ENCODE measurements around the gene UNG. TPM values are rescaled to one million over a fixed set of nuclear protein-coding genes. Genes with fewer than 3 reads are reported as not detected.
"Not testable (repeated sequence)": the region's sequence is repeated elsewhere in the genome, so short reads cannot be mapped to it uniquely, and the experiment has no call there.

The UNG gene
- polyA plus RNA-seq, 1 of the 3 experiments (the other 2 are of a cell fraction) = 33.2 TPM

- Histone ChIP-seq H3K27me3 (ENCODE audit: insufficient read depth) (no peaks in the 10 kb centered on the region), H3K79me2 (ENCODE audit: insufficient read depth) (peaks cover 21% of the 10 kb centered on the region; the same call in 1 of the 2 replicates), H2AFZ (ENCODE audit: low read depth) (peak overlapping the region; percentile 98), H3K9me3 (no peaks in the 10 kb centered on the region), H3K36me3 (replicated peaks in 1 of 2; ENCODE audit: control insufficient read depth in 1 of 2, insufficient read depth in 2 of 2, low read length in 1 of 2) (peaks cover 2 to 8% of the 10 kb centered on the region in 2 experiments), H3K4me1 (ENCODE audit: control insufficient read depth in 1 of 2, insufficient read depth in 2 of 2, low read depth in 1 of 2, low read length in 1 of 2) (peaks cover 4 to 6% of the 10 kb centered on the region in 2 experiments; a peak in 1 of 4 replicates), H3K27ac (ENCODE audit: low read depth in 2 of 2, low read length in 1 of 2) (no peak overlapping the region), H3K9ac (peak overlapping the region; percentile 73), H4K20me1 (ENCODE audit: insufficient read depth) (no peaks in the 10 kb centered on the region), H3K4me3 (ENCODE audit: low read depth in 2 of 2, low read length in 1 of 2) (peak overlapping the region; percentile 78 to 83), H3K9me2 (no peaks in the 10 kb centered on the region), H3K4me2 (peak overlapping the region; percentile 94), H3F3A (replicated peaks; ENCODE audit: insufficient read depth) (no peaks in the 10 kb centered on the region)
- TF ChIP-seq, protein P1, sequence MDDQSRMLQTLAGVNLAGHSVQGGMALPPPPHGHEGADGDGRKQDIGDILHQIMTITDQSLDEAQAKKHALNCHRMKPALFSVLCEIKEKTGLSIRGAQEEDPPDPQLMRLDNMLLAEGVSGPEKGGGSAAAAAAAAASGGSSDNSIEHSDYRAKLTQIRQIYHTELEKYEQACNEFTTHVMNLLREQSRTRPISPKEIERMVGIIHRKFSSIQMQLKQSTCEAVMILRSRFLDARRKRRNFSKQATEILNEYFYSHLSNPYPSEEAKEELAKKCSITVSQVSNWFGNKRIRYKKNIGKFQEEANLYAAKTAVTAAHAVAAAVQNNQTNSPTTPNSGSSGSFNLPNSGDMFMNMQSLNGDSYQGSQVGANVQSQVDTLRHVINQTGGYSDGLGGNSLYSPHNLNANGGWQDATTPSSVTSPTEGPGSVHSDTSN (IDR thresholded peaks at IDR 0.05) = no peak
- TF ChIP-seq, protein P2, sequence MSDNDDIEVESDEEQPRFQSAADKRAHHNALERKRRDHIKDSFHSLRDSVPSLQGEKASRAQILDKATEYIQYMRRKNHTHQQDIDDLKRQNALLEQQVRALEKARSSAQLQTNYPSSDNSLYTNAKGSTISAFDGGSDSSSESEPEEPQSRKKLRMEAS (IDR thresholded peaks at IDR 0.05; ENCODE audit: low read depth) = no peak
- TF ChIP-seq FOXM1 (IDR thresholded peaks at IDR 0.05; ENCODE audit: low read depth) = no peak
- no peak for TF ChIP-seq YY1 (IDR thresholded peaks at IDR 0.05; ENCODE audit: low read depth)
- DNase-seq = no peak
- POLR2A ChIA-PET = interaction anchor here (0.6 kb wide), 1 partner anchor 8 kb away, joined by 3 read pairs; no protein-coding TSS in a partner anchor
- CTCF ChIA-PET = interaction anchor here (1.7 kb wide), 1 partner anchor 10 kb away, joined by 3 read pairs; no protein-coding TSS in a partner anchor
- WGBS (ENCODE audit: low lambda C conversion rate) = 38% methylated on average over 9 of the region's 9 CpGs
Observed at GRCh38 chr12:109053382-109054123, 43.8 kb upstream of the UNG start.

DNA sequence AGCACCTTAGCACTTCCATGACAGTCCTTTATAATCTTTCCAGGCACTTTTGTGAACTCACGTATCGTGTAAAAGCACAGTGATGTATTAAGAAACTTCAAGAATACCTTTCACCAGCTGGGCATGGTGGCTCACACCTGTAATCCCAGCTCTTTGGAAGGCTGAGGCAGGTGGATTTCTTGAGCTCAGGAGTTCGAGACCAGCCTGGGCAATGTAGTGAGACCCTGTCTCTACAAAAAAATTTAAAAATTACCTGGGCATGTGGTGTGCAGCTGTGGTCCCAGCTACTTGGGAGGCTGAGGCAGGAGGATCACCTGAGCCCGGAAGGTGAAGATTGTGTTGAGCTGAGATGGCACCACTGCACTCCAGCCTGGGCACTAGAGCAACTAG is 43.3 kb upstream of the UNG start:
- CTCF ChIA-PET = interaction anchor here (1.7 kb wide), 1 partner anchor 10 kb away, joined by 3 read pairs; no protein-coding TSS in a partner anchor
- not testable (repeated sequence) for H3K4me3 ChIP-seq (ENCODE audit: low read depth in 2 of 2, low read length in 1 of 2)

GRCh38 chr12:109054520-109054919 is 42.9 kb upstream of the UNG start:
- H4K20me1 ChIP-seq (ENCODE audit: insufficient read depth) = no peaks in the 10 kb centered on the region
- no peaks in the 10 kb centered on the region for H3K27me3 ChIP-seq (ENCODE audit: insufficient read depth)
- TF ChIP-seq TEAD4 (IDR thresholded peaks at IDR 0.05; ENCODE audit: borderline replicate concordance, insufficient read depth) (no peak), TAF1 (IDR thresholded peaks at IDR 0.05; ENCODE audit: borderline replicate concordance, low read depth, low read length) (no peak), FOXJ3 (CRISPR knock-in tag; IDR thresholded peaks at IDR 0.05) (no peak), RXRA (IDR thresholded peaks at IDR 0.05; ENCODE audit: borderline replicate concordance, low read depth) (no peak), RAD21 (IDR thresholded peaks at IDR 0.05; ENCODE audit: low read length) (no peak), MEF2A (IDR thresholded peaks at IDR 0.05; ENCODE audit: borderline replicate concordance, low read depth) (no peak), ZBTB33 (IDR thresholded peaks at IDR 0.05; ENCODE audit: borderline replicate concordance, low read depth) (no peak)
- TF ChIP-seq, protein P1 (IDR thresholded peaks at IDR 0.05) = no peak
- TF ChIP-seq, protein P2 (IDR thresholded peaks at IDR 0.05; ENCODE audit: low read depth) = no peak
- H3K27ac ChIP-seq (ENCODE audit: low read depth in 2 of 2, low read length in 1 of 2) = no peak overlapping the region
- DNase-seq = no peak
- no peaks in the 10 kb centered on the region for H3F3A ChIP-seq (replicated peaks; ENCODE audit: insufficient read depth)
- no peak overlapping the region for H3K9ac ChIP-seq
- peaks cover 4 to 6% of the 10 kb centered on the region in 2 experiments; a peak in 1 of 4 replicates for H3K4me1 ChIP-seq (ENCODE audit: control insufficient read depth in 1 of 2, insufficient read depth in 2 of 2, low read depth in 1 of 2, low read length in 1 of 2)
- H3K9me2 ChIP-seq = no peaks in the 10 kb centered on the region
- POLR2A ChIA-PET = no interaction called here
- peaks cover 21% of the 10 kb centered on the region; the same call in 1 of the 2 replicates for H3K79me2 ChIP-seq (ENCODE audit: insufficient read depth)
- H3K36me3 ChIP-seq (replicated peaks in 1 of 2; ENCODE audit: control insufficient read depth in 1 of 2, insufficient read depth in 2 of 2, low read length in 1 of 2) = peaks cover 4 to 13% of the 10 kb centered on the region in 2 experiments
- no peak overlapping the region for H3K4me3 ChIP-seq (ENCODE audit: low read depth in 2 of 2, low read length in 1 of 2)
- no peak overlapping the region for H2AFZ ChIP-seq (ENCODE audit: low read depth)
- no peaks in the 10 kb centered on the region for H3K9me3 ChIP-seq
- H3K4me2 ChIP-seq = no peak overlapping the region
- CTCF ChIA-PET = interaction anchor here (1.7 kb wide), 1 partner anchor 11 kb away, joined by 3 read pairs; no protein-coding TSS in a partner anchor

More for the DNA sequence above, 43.3 kb upstream of the UNG start:
- DNase-seq; H3K4me1 ChIP-seq (ENCODE audit: control insufficient read depth in 1 of 2, insufficient read depth in 2 of 2, low read depth in 1 of 2, low read length in 1 of 2); H3K27ac ChIP-seq (ENCODE audit: low read depth in 2 of 2, low read length in 1 of 2); H4K20me1 ChIP-seq (ENCODE audit: insufficient read depth); H3K9me2 ChIP-seq; H3K27me3 ChIP-seq (ENCODE audit: insufficient read depth); H3F3A ChIP-seq (replicated peaks; ENCODE audit: insufficient read depth); H3K9me3 ChIP-seq: not testable (repeated sequence)
- Histone ChIP-seq H3K36me3 (replicated peaks in 1 of 2; ENCODE audit: control insufficient read depth in 1 of 2, insufficient read depth in 2 of 2, low read length in 1 of 2) (peaks cover 4 to 11% of the 10 kb centered on the region in 2 experiments), H2AFZ (ENCODE audit: low read depth) (0 out of 2 replicates have a peak overlapping the region, but pooled peaks have one; percentile 98), H3K79me2 (ENCODE audit: insufficient read depth) (peaks cover 21% of the 10 kb centered on the region; the same call in 1 of the 2 replicates), H3K4me2 (peak overlapping the region; percentile 94), H3K9ac (0 out of 2 replicates have a peak overlapping the region, but pooled peaks have one; percentile 73)
- 79% methylated on average over 4 of the region's 4 CpGs for WGBS (ENCODE audit: low lambda C conversion rate)
- POLR2A ChIA-PET = interaction anchor here (0.6 kb wide), 1 partner anchor 8 kb away, joined by 3 read pairs; no protein-coding TSS in a partner anchor

Data from SK-N-SH (cell line).